GM21390 (cell line): Measurements from ENCODE around the gene CTDSP1.

ENCODE experiments used
- ATAC-seq: cut with Tn5 transposase; IDR thresholded peaks from one replicate; pipeline ENCODE4 v1.9.1; 2021; ENCODE audit not compliant: unreplicated experiment

CTDSP1 gene

GRCh38 chr2:218399391-218400166, at the start of gene CTDSP1:
TSS of gene CTDSP1 (plus strand) at chr2:218399868. CDS start at chr2:218400091, 223 bp downstream.
- peak; percentile 31 for ATAC-seq

GRCh38 chr2:218354045-218354444, 45.6 kb upstream of the CTDSP1 start:
- no peak for ATAC-seq

GRCh38 chr2:218354850-218355443, 44.7 kb upstream of the CTDSP1 start:
- ATAC-seq = no peak

GRCh38 chr2:218357236-218358177, 42.2 kb upstream of the CTDSP1 start:
- ATAC-seq = no peak

- no peak for ATAC-seq
Observed at GRCh38 chr2:218360453-218360852, 39.2 kb upstream of the CTDSP1 start.

GRCh38 chr2:218362606-218363005, 37.1 kb upstream of the CTDSP1 start:
- no peak for ATAC-seq

GRCh38 chr2:218363736-218364135, 35.9 kb upstream of the CTDSP1 start:
- no peak for ATAC-seq

GRCh38 chr2:218364196-218364595, 35.5 kb upstream of the CTDSP1 start:
- no peak for ATAC-seq

GRCh38 chr2:218366621-218367414, 32.9 kb upstream of the CTDSP1 start:
- ATAC-seq = no peak

GRCh38 chr2:218367415-218368149, 32.1 kb upstream of the CTDSP1 start:
- ATAC-seq = peak; percentile 95

GRCh38 chr2:218368150-218368528, 31.5 kb upstream of the CTDSP1 start:
- no peak for ATAC-seq

GRCh38 chr2:218368621-218369153, 31.0 kb upstream of the CTDSP1 start:
- no peak for ATAC-seq

GRCh38 chr2:218369330-218369729, 30.3 kb upstream of the CTDSP1 start:
- ATAC-seq = no peak

GRCh38 chr2:218370410-218371063, 29.1 kb upstream of the CTDSP1 start:
- no peak for ATAC-seq

- no peak for ATAC-seq
Observed at GRCh38 chr2:218371983-218372350, 27.7 kb upstream of the CTDSP1 start.

- no peak for ATAC-seq
Observed at GRCh38 chr2:218374795-218375194, 24.9 kb upstream of the CTDSP1 start.

GRCh38 chr2:218375212-218375611, 24.5 kb upstream of the CTDSP1 start:
- ATAC-seq = no peak

GRCh38 chr2:218378053-218378452, 21.6 kb upstream of the CTDSP1 start:
- no peak for ATAC-seq

- ATAC-seq = no peak
Observed at GRCh38 chr2:218381916-218382366, 17.7 kb upstream of the CTDSP1 start, which contains the start of gene SLC11A1. TSS of gene SLC11A1 (plus strand) at chr2:218382273. CDS start at chr2:218382369, 96 bp downstream.
